Suprapubic skin (tissue), 3 donors: ENCODE results near the gene BAG3.

Experiments
- EP300 ChIP-seq: sonication (generic); formaldehyde crosslinking; IDR thresholded peaks from one replicate; pipeline ENCODE4 v1.6.1; 2017; ENCODE audit warnings: antibody characterized with exemption
- TF ChIP-seq, protein P1 (sequence below), 2 donors: fragments of 200-600 bp in 1 of 2; fragments of 450-650 bp in 1 of 2; sonication (generic) in 1 of 2; IDR thresholded peaks; one replicate each; pipeline ENCODE4 v1.5.1; 2016 to 2019; ENCODE audit warnings: antibody characterized with exemption in 2 of 2, mild to moderate bottlenecking in 1 of 2, moderate library complexity in 1 of 2

DNA sequence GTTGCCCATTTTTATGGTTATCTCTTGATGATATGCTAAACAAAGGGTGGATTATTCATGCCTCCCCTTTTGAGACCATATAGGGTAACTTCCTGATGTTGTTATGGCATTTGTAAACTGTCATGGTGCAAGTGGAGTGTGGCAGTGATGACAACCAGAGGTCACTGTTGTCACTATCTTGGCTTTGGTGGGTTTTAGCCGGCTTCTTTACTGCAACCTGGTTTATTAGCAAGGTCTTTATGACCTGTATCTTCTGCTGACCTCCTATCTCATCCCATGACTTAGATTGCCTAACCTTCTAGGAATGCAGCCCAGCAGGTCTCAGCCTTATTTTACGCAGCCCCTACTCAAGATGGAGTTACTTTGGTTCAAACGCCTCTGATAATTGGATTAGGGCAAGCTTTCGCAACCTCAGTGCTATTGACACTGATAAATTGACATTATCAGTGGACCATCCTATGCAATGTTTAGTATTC is 36.9 kb downstream of the BAG3 start:
- TF ChIP-seq, protein P1, sequence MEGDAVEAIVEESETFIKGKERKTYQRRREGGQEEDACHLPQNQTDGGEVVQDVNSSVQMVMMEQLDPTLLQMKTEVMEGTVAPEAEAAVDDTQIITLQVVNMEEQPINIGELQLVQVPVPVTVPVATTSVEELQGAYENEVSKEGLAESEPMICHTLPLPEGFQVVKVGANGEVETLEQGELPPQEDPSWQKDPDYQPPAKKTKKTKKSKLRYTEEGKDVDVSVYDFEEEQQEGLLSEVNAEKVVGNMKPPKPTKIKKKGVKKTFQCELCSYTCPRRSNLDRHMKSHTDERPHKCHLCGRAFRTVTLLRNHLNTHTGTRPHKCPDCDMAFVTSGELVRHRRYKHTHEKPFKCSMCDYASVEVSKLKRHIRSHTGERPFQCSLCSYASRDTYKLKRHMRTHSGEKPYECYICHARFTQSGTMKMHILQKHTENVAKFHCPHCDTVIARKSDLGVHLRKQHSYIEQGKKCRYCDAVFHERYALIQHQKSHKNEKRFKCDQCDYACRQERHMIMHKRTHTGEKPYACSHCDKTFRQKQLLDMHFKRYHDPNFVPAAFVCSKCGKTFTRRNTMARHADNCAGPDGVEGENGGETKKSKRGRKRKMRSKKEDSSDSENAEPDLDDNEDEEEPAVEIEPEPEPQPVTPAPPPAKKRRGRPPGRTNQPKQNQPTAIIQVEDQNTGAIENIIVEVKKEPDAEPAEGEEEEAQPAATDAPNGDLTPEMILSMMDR (IDR thresholded peaks at IDR 0.05): no peak
- no peak for TF ChIP-seq EP300
